Large intestine (tissue), 3 donors: ENCODE data around the gene APLP1. TPM values are rescaled to one million over a fixed set of nuclear protein-coding genes. Genes with fewer than 3 reads are reported as not detected.
A peak's percentile ranks its signal among the peaks of the same experiment; 100 is the strongest.

ENCODE experiments used
- DNase-seq, 2 donors: peaks; one replicate each; pipeline versions ENCODE4 v3.0.0 to v3.0.0-alpha.2; 2013
- H3K27ac ChIP-seq: one replicate; pipeline ENCODE4 v1.5.1; 2013; ENCODE audit warnings: low read length
- H3K27me3 ChIP-seq: 2 replicates; pipeline ENCODE4 v1.6.1; 2013; ENCODE audit warnings: low read length; ENCODE audit not compliant: control insufficient read depth, insufficient read depth
- H3K36me3 ChIP-seq: 2 replicates; pipeline ENCODE4 v1.6.1; 2013; ENCODE audit warnings: low read length; ENCODE audit not compliant: control insufficient read depth, insufficient read depth
- H3K4me1 ChIP-seq: one replicate; pipeline ENCODE4 v1.6.1; 2013; ENCODE audit warnings: low read length; ENCODE audit not compliant: control insufficient read depth, insufficient read depth
- H3K4me3 ChIP-seq: one replicate; pipeline ENCODE4 v1.5.1; 2013; ENCODE audit warnings: low read length
- H3K9me3 ChIP-seq: one replicate; pipeline ENCODE4 v1.6.1; 2013; ENCODE audit warnings: mild to moderate bottlenecking, low read depth, low read length, moderate library complexity; ENCODE audit not compliant: control insufficient read depth
- WGBS: methylation state at CpG from one replicate; pipeline ENCODE4 v1.1.5; 2013; ENCODE audit warnings: low lambda C conversion rate; ENCODE audit not compliant: insufficient coverage; 5-methylcytosine and 5-hydroxymethylcytosine counted together
- polyA plus RNA-seq: library from polyadenylated mRNA; unstranded; fragments of 120-200 nt; gene quantifications from one replicate; pipeline ENCODE4 v1.2.1, GENCODE V29; 2013

The APLP1 gene
- polyA plus RNA-seq, 1 donor, result 32.7 TPM

DNA sequence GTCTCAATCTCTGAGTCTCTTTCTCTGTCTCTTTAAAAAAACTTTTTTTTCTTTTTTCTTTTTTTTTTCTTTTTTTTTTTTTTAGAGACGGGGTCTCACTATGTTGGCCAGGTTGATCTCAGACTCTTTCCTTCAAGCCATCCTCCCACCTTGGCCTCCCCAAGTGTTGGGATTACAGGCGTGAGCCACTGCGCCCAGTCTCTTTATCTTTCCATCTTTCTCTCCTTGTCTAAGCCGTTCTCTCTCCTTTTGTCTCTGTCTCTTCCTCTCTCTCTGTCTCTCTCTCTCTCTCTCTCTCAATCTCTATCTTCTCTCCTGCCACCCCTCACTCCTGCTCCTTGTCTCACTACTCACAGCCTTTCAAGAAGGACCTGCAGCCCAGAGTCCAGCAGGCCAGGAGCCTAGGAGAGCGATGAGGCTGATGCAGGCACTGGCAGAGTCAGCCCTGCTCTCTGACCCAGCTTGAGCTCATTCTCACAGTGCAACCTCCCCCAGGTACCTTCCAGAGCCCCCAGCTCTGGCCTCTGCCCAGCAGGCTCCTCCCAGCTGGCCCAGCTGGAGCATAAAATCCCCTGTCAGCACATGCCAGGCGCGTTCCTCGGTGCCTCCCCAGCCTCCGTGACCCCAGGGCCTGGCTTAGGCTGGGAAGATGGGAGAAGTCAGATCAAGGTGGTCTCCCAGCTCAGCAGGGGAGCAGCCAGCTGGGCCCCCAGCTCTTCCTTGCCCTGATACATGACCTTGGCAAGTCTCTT is 16.2 kb upstream of the APLP1 start, which contains the start of gene NPHS1:
Gene NPHS1 (minus strand): TSS at position 476 of the 752 bp plus-strand sequence. CDS start 667 bp downstream, outside the sequence.
- no peak within 1 kb of the TSS for H3K27ac ChIP-seq
- H3K9me3 ChIP-seq, result peaks cover 7% of the 10 kb centered on the region
- DNase-seq, result peak; percentile 32 to 47
- peaks cover 9% of the 10 kb centered on the region for H3K4me1 ChIP-seq
- 83% methylated on average over 4 of the region's 9 CpGs for WGBS
- H3K4me3 ChIP-seq, result no peak within 1 kb of the TSS
- no peaks in the 10 kb centered on the region for H3K36me3 ChIP-seq
- peaks cover 58% of the 10 kb centered on the region for H3K27me3 ChIP-seq

DNA sequence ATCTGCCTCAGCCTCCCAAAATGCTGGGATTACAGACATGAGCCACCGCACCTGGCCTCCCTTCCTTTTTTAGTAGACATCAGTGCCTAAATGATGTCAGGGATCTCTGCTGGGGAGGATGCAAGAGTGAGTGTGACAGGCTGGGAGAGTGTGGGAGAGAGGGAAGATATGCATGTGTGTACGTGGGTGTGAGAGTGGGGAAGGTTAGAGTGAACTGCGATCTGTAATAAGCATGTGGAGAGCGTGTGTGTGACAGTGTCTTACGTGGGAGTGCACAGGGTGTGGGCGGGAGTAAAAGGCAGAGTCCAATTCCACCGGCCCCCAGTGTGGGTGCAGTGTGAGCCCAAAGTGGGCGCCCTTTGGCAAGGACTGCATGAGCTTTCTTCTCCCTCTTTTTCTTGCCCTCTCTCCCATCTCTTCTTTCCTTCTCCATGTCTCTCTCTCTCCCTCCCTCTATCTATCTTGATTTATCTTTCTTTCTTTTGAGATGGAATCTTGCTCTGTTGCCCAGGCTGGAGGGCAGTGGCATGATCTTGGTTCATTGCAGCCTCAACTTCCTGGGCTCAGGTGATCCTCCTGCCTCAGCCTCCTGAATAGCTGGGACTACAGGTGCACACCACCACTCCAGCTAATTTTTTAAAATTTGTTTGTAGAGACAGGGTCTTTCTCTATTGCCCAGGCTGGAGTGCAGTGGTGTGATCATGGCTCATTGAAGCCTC is 15.2 kb upstream of the APLP1 start:
- Histone ChIP-seq H3K4me1 (peaks cover 9% of the 10 kb centered on the region), H3K4me3 (no peak overlapping the region), H3K27me3 (peaks cover 65% of the 10 kb centered on the region), H3K9me3 (peaks cover 7% of the 10 kb centered on the region), H3K27ac (no peak overlapping the region), H3K36me3 (no peaks in the 10 kb centered on the region)
- 83% methylated on average over 1 of the region's 8 CpGs for WGBS
- no peak for DNase-seq

DNA sequence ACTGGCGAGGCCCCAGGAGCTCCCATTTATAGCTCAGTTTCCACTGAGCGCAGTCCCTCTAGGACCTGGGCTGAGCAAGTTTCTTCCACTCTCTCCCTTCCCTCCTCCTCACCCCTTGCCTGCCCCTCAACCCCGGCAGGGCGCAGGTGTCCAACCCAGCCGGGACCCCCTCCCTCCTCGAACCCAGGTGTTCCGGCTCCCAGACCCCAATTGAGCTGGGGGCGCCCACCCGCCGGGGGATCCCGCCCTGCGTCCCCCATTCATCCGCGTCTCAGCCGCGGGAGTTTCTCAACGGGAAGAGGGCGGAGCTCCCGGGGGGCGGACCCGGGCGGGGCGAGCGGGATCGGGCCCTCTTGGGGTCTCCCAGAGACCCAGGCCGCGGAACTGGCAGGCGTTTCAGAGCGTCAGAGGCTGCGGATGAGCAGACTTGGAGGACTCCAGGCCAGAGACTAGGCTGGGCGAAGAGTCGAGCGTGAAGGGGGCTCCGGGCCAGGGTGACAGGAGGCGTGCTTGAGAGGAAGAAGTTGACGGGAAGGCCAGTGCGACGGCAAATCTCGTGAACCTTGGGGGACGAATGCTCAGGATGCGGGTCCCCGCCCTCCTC is 11.7 kb upstream of the APLP1 start, which contains the start of gene KIRREL2:
Gene KIRREL2 (plus strand): TSS at position 366 of the 604 bp plus-strand sequence. CDS start 209 bp downstream, at position 575.
- WGBS, result no CpG with 5 or more reads among the region's 42 CpGs
- peaks cover 88% of the 10 kb centered on the region for H3K27me3 ChIP-seq
- peaks cover 9% of the 10 kb centered on the region for H3K4me1 ChIP-seq
- peak within 1 kb of the TSS; percentile 38 for H3K4me3 ChIP-seq
- H3K27ac ChIP-seq, result no peak within 1 kb of the TSS
- H3K9me3 ChIP-seq, result peaks cover 4% of the 10 kb centered on the region
- peak in 1 of 2 donors; percentile 26 for DNase-seq
- H3K36me3 ChIP-seq, result no peaks in the 10 kb centered on the region

DNA sequence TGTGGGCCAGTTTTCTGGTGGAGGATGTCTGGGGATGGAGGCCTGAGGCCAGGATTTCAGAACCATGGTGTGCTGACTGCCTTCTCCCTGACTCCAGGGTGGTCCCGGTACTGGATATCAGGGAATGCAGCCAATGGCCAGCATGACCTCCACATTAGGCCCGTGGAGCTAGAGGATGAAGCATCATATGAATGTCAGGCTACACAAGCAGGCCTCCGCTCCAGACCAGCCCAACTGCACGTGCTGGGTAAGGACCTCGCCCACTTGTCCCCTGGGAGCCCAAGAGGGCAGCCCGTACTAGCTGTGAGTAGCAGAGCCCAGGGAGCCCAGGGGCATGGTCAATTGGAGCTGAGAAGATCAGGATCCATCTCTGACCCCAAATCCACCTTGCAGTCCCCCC is 10.1 kb upstream of the APLP1 start:
- Histone ChIP-seq H3K27ac (no peak overlapping the region), H3K27me3 (peaks cover 91% of the 10 kb centered on the region), H3K9me3 (peaks cover 5% of the 10 kb centered on the region), H3K4me1 (peaks cover 9% of the 10 kb centered on the region), H3K36me3 (no peaks in the 10 kb centered on the region), H3K4me3 (no peak overlapping the region)
- DNase-seq, result no peak
- WGBS, result no CpG with 5 or more reads among the region's 6 CpGs

DNA sequence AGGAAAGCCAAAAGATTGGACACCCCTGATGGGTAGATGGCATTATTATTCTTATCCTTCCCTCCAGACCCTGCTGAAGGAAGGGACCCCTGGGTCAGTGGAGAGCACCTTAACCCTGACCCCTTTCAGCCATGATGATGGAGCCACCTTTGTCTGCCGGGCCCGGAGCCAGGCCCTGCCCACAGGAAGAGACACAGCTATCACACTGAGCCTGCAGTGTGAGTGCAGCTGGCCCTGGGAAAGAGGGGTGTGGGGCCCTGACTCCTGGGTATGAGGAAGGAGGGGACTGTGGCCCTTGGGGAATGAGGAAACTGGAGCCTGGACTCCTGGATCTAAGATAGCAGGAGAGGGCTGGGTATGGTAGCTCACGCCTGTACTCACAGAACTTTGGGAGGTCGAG is 9.0 kb upstream of the APLP1 start:
- Histone ChIP-seq H3K9me3 (peaks cover 5% of the 10 kb centered on the region), H3K4me3 (no peak overlapping the region), H3K27ac (no peak overlapping the region), H3K4me1 (peaks cover 9% of the 10 kb centered on the region), H3K27me3 (peaks cover 86% of the 10 kb centered on the region), H3K36me3 (no peaks in the 10 kb centered on the region)
- no CpG with 5 or more reads among the region's 4 CpGs for WGBS
- no peak for DNase-seq

DNA sequence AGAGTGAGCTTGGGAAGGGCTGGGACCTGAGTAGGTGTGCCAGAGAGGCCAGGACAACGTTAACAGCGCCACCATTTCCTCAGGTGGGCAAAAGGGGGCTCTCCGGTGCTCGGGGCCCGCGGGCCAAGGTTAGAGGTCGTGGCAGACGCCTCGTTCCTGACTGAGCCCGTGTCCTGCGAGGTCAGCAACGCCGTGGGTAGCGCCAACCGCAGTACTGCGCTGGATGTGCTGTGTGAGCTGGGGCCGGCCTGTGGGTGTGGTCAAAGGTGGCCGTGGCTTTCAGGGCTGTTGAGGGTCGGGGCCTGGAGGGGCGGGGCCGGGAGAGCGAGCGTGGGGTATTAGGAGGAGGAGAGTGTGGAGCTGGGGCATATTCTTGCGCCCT is 7.9 kb upstream of the APLP1 start:
- no CpG with 5 or more reads among the region's 24 CpGs for WGBS
- Histone ChIP-seq H3K4me3 (no peak overlapping the region), H3K27me3 (peaks cover 77% of the 10 kb centered on the region), H3K9me3 (peaks cover 5% of the 10 kb centered on the region), H3K36me3 (no peaks in the 10 kb centered on the region), H3K27ac (no peak overlapping the region), H3K4me1 (peaks cover 9% of the 10 kb centered on the region)
- DNase-seq, result no peak

DNA sequence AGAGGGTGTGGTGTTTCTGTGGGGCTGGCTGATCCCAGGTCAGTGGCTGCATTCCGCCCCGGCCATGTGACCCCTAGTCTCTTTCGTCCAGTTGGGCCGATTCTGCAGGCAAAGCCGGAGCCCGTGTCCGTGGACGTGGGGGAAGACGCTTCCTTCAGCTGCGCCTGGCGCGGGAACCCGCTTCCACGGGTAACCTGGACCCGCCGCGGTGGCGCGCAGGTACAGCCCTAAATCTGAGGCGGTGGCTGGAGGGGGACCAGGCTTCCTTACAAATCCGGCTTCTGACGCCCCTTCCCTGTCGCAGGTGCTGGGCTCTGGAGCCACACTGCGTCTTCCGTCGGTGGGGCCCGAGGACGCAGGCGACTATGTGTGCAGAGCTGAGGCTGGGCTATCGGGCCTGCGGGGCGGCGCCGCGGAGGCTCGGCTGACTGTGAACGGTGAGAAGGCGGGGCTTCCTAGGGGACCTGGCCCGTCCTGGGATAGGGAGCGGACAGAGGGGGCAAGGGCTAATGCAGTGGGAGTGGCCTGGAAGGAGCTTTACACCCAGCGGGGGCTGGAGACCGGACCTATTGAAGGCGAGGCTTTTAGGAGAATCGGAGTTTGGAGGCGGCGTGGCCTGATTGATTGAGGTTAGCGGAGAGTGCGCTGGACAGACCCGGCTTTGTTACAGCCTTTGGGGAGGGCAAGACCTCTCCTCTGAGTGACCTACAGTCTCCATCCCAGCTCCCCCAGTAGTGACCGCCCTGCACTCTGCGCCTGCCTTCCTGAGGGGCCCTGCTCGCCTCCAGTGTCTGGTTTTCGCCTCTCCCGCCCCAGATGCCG is 7.3 kb upstream of the APLP1 start:
- WGBS, result no CpG with 5 or more reads among the region's 55 CpGs
- peaks cover 9% of the 10 kb centered on the region for H3K4me1 ChIP-seq
- DNase-seq, result no peak
- peaks cover 76% of the 10 kb centered on the region for H3K27me3 ChIP-seq
- H3K36me3 ChIP-seq, result no peaks in the 10 kb centered on the region
- peaks cover 5% of the 10 kb centered on the region for H3K9me3 ChIP-seq
- H3K27ac ChIP-seq, result no peak overlapping the region
- no peak overlapping the region for H3K4me3 ChIP-seq

DNA sequence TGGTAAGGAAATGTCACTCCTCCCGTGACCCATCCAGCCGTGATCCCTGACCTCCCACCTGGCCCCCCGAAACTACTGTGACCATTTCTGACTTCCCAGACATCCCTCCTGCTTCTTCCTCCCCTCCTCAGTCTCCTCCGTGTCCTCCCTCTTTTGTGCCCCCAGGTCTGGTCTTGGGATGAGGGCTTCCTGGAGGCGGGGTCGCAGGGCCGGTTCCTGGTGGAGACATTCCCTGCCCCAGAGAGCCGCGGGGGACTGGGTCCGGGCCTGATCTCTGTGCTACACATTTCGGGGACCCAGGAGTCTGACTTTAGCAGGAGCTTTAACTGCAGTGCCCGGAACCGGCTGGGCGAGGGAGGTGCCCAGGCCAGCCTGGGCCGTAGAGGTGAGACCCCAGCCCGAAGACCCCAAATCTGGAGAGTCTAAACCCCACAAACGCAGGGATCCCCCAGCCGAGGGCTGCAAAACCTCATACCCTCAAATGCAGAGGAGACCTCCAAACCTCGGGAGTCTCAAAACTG is 6.7 kb upstream of the APLP1 start:
- Histone ChIP-seq H3K36me3 (no peaks in the 10 kb centered on the region), H3K27ac (no peak overlapping the region), H3K4me1 (peaks cover 3% of the 10 kb centered on the region), H3K9me3 (peaks cover 3% of the 10 kb centered on the region), H3K4me3 (no peak overlapping the region), H3K27me3 (peaks cover 75% of the 10 kb centered on the region)
- DNase-seq, result no peak
- no CpG with 5 or more reads among the region's 19 CpGs for WGBS

DNA sequence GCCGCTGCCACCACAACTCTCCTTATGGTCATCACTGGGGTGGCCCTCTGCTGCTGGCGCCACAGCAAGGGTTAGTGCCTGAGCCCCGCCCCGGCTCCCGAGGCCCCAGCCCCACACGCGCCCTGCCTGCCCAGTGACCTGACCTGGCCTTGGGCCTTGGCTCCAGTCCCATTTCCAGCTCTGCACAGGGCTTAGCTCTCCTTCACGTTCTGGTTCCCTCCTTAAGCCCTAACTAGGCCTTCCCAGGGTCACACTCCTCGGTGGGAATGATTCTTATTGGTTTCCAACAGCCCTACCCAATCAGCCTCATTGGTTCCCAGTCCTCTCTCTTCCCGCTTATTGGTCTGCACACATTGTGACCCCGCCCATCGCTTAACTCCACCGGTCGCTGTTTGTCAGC is 5.8 kb upstream of the APLP1 start:
- no peak for DNase-seq
- 67% methylated on average over 1 of the region's 14 CpGs for WGBS

More for the DNA sequence above, 5.8 kb upstream of the APLP1 start:
- Histone ChIP-seq H3K27ac (no peak overlapping the region), H3K27me3 (peaks cover 75% of the 10 kb centered on the region), H3K9me3 (peaks cover 2% of the 10 kb centered on the region), H3K36me3 (no peaks in the 10 kb centered on the region), H3K4me3 (no peak overlapping the region), H3K4me1 (no peaks in the 10 kb centered on the region)
